Measurements from ENCODE around the gene RNASEH2A.

RNASEH2A gene

GRCh38 chr19:12806242-12807081 lies at the start of gene RNASEH2A:
Gene RNASEH2A (plus strand): TSS chr19:12806584. CDS start chr19:12806674, 90 bp downstream.
- peak; percentile 98 for DNase-seq (ENCODE audit: low spot score)
- no peak for TF ChIP-seq CTCF (IDR thresholded peaks at IDR 0.05; ENCODE audit: extremely low read depth, missing control alignments)

DNA sequence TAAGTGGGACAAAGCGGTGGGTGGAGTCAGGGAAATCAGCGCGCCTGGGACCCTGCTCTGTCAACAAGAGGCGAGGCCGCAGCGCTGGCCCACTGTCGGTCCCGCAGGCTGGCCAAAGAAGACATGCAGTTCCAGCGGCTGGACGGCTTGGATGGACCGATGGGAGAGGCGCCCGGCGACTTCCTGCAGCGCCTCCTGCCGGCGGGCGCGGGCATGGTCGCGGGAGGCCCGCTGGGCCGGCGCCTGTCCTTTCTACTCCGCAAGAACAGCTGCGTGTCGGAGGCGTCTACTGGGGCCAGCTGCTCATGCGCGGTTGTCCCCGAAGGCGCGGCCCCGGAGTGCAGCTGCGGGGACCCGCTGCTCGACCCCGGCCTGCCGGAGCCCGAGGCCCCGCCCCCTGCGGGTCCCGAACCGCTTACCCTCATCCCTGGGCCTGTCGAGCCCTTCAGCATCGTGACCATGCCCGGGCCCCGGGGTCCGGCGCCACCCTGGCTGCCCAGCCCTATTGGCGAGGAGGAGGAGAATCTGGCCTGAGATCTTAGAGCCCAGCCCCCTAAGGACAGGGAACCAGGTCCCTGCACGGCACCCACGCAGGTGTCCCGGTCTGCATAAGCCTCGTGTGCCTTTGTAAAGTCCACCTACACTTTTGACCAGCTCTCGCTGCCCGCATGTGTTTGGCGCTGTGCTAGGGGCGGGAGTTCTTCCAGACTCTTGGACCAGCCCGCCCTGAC lies 48.7 kb upstream of the RNASEH2A start:
- TF ChIP-seq CTCF (IDR thresholded peaks at IDR 0.05; ENCODE audit: extremely low read depth, missing control alignments) = peak; percentile 89
- DNase-seq (ENCODE audit: low spot score) = peak; percentile 88

GRCh38 chr19:12759686-12760085 lies 46.7 kb upstream of the RNASEH2A start:
- no peak for TF ChIP-seq CTCF (IDR thresholded peaks at IDR 0.05; ENCODE audit: extremely low read depth, missing control alignments)
- DNase-seq (ENCODE audit: low spot score) = no peak

- no peak for DNase-seq (ENCODE audit: low spot score)
- no peak for TF ChIP-seq CTCF (IDR thresholded peaks at IDR 0.05; ENCODE audit: extremely low read depth, missing control alignments)
These were observed 43.3 kb upstream of the RNASEH2A start for GRCh38 chr19:12763100-12763499.

DNA sequence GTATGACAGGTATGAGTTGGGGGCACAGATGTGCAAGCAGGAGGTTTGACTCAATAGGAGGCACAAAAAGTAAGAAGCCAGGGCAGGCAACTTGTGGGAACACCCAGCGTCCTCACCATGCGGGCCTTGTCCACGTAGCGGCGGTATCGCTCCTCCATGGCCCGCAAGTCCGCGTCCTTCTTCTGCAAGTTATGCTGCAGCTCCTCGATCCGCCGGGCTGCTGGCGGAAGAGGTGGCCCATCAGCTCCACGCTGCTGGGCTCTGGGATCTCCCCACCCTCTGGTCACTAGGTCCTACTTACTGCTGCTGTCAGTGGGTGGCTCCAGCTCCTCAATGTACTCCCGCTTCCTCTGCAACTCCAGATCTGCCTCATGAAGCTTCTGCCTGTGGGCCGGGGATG lies 41.7 kb upstream of the RNASEH2A start:
- DNase-seq (ENCODE audit: low spot score) = no peak
- TF ChIP-seq CTCF (IDR thresholded peaks at IDR 0.05; ENCODE audit: extremely low read depth, missing control alignments) = no peak

- DNase-seq (ENCODE audit: low spot score) = peak; percentile 87
These were observed 40.3 kb upstream of the RNASEH2A start for GRCh38 chr19:12766051-12766521.

More at GRCh38 chr19:12766051-12766521, 40.3 kb upstream of the RNASEH2A start:
- peak; percentile 94 for TF ChIP-seq CTCF (IDR thresholded peaks at IDR 0.05; ENCODE audit: extremely low read depth, missing control alignments)
